Hepatocyte (in vitro differentiated cells): Measurements from ENCODE around the gene FAM20B. TPM values are rescaled to one million over a fixed set of nuclear protein-coding genes. Genes with fewer than 3 reads are reported as not detected.
A peak's percentile ranks its signal among the peaks of the same experiment; 100 is the strongest.

Experiments used
- DNase-seq: peaks from one replicate; pipeline ENCODE4 v3.0.0-alpha.2; 2016; ENCODE audit warnings: low spot score
- H2AFZ ChIP-seq: fragments of 200-600 bp; sonication (generic); 2 replicates; pipeline ENCODE4 v1.6.0; 2016; ENCODE audit warnings: antibody characterized with exemption, mild to moderate bottlenecking
- H3K27ac ChIP-seq: fragments of 200-600 bp; sonication (generic); 2 replicates; pipeline ENCODE4 v1.5.1; 2016; ENCODE audit warnings: mild to moderate bottlenecking
- H3K27me3 ChIP-seq: fragments of 200-600 bp; sonication (generic); 2 replicates; pipeline ENCODE4 v1.6.1; 2016
- H3K36me3 ChIP-seq: fragments of 200-600 bp; sonication (generic); replicated peaks from 2 replicates; pipeline ENCODE4 v1.5.1; 2016; ENCODE audit warnings: low read depth; ENCODE audit not compliant: insufficient read depth
- H3K4me1 ChIP-seq: fragments of 200-600 bp; sonication (generic); 2 replicates; pipeline ENCODE4 v1.5.1; 2016; ENCODE audit warnings: mild to moderate bottlenecking, moderate library complexity; ENCODE audit not compliant: insufficient read depth
- H3K4me2 ChIP-seq: fragments of 200-600 bp; sonication (generic); 2 replicates; pipeline ENCODE4 v1.6.0; 2016
- H3K4me3 ChIP-seq: fragments of 200-600 bp; sonication (generic); 2 replicates; pipeline ENCODE4 v1.5.1; 2016; ENCODE audit warnings: mild to moderate bottlenecking
- H3K79me2 ChIP-seq: fragments of 200-600 bp; sonication (generic); 2 replicates; pipeline ENCODE4 v1.6.0; 2017; ENCODE audit warnings: mild to moderate bottlenecking
- H3K9me2 ChIP-seq: fragments of 200-600 bp; sonication (generic); replicated peaks from 2 replicates; pipeline ENCODE4 v1.6.0; 2017; ENCODE audit warnings: mild to moderate bottlenecking; ENCODE audit not compliant: insufficient read depth
- H3K9me3 ChIP-seq: fragments of 200-600 bp; sonication (generic); 2 replicates; pipeline ENCODE4 v1.5.1; 2016; ENCODE audit warnings: low read depth, mild to moderate bottlenecking
- H4K20me1 ChIP-seq: fragments of 200-600 bp; sonication (generic); 2 replicates; pipeline ENCODE4 v1.6.0; 2016; ENCODE audit warnings: mild to moderate bottlenecking; ENCODE audit not compliant: insufficient read depth, poor library complexity, severe bottlenecking
- CTCF ChIP-seq: fragments of 200-600 bp; sonication (generic); IDR thresholded peaks from 2 replicates; pipeline ENCODE4 v1.5.1; 2016; ENCODE audit warnings: antibody characterized with exemption, mild to moderate bottlenecking; ENCODE audit not compliant: poor library complexity
- EZH2 ChIP-seq: fragments of 200-600 bp; sonication (generic); IDR thresholded peaks from 2 replicates; pipeline ENCODE4 v1.6.1; 2016; ENCODE audit warnings: antibody characterized with exemption, mild to moderate bottlenecking, borderline replicate concordance
- EZH2phosphoT487 ChIP-seq: fragments of 200-600 bp; sonication (generic); IDR thresholded peaks from one replicate; pipeline ENCODE4 v1.6.1; 2018; ENCODE audit warnings: antibody characterized with exemption, mild to moderate bottlenecking, low read depth, moderate library complexity; ENCODE audit not compliant: unreplicated experiment, severe bottlenecking
- WGBS: methylation state at CpG from one replicate; pipeline ENCODE4 v1.1.6; 2016; ENCODE audit warnings: low lambda C conversion rate; ENCODE audit errors: missing lambda C conversion rate; 5-methylcytosine and 5-hydroxymethylcytosine counted together
- polyA plus RNA-seq: library from polyadenylated mRNA; unstranded; fragments of >200 nt; fragmentation: Nextera tagmentation; extraction: Ambion mirVana; gene quantifications from 2 replicates; pipeline ENCODE4 v1.2.1, GENCODE V29; 2016
- total RNA-seq: library from RNA; depleted of rRNA; stranded (reverse); fragments of >200 nt; gene quantifications from 2 replicates; pipeline ENCODE4 v1.2.3, GENCODE V29; 2014

Gene FAM20B
- total and polyA plus RNA-seq, 2 experiments from 2014 or later: 9.2 to 37.6 TPM

GRCh38 chr1:179083533-179083932 is 57.8 kb downstream of the FAM20B start:
- peaks cover 16% of the 10 kb centered on the region for H3K4me1 ChIP-seq
- no peaks in the 10 kb centered on the region for H4K20me1 ChIP-seq
- H3K9me2 ChIP-seq: no peaks in the 10 kb centered on the region
- H3K36me3 ChIP-seq: no peaks in the 10 kb centered on the region
- no peak overlapping the region for H3K27ac ChIP-seq
- WGBS: 92% methylated on average over 7 of the region's 8 CpGs
- H3K27me3 ChIP-seq: no peaks in the 10 kb centered on the region
- peaks cover 27% of the 10 kb centered on the region for H3K79me2 ChIP-seq
- no peak overlapping the region for H3K4me3 ChIP-seq
- no peak for DNase-seq
- no peak overlapping the region for H2AFZ ChIP-seq
- TF ChIP-seq EZH2phosphoT487 (no peak), CTCF (no peak), EZH2 (no peak)
- peak overlapping the region; percentile 100 for H3K4me2 ChIP-seq
- H3K9me3 ChIP-seq: no peaks in the 10 kb centered on the region

GRCh38 chr1:179087665-179088064 is 62.0 kb downstream of the FAM20B start:
- Histone ChIP-seq H3K4me1 (peaks cover 6% of the 10 kb centered on the region), H3K36me3 (no peaks in the 10 kb centered on the region), H3K4me2 (no peak overlapping the region)

GRCh38 chr1:179089827-179090482 is 64.3 kb downstream of the FAM20B start:
- no peak overlapping the region for H3K27ac ChIP-seq
- H3K4me2 ChIP-seq: no peak overlapping the region
- H3K4me3 ChIP-seq: no peak overlapping the region
- H2AFZ ChIP-seq: no peak overlapping the region
- H3K36me3 ChIP-seq: no peaks in the 10 kb centered on the region
- H3K79me2 ChIP-seq: peaks cover 1% of the 10 kb centered on the region
- no peak for TF ChIP-seq EZH2phosphoT487
- TF ChIP-seq CTCF: no peak
- no peak for TF ChIP-seq EZH2
- no peaks in the 10 kb centered on the region for H4K20me1 ChIP-seq
- WGBS: 80% methylated on average over 16 of the region's 16 CpGs
- no peaks in the 10 kb centered on the region for H3K9me3 ChIP-seq
- H3K4me1 ChIP-seq: no peaks in the 10 kb centered on the region
- H3K27me3 ChIP-seq: no peaks in the 10 kb centered on the region
- H3K9me2 ChIP-seq: no peaks in the 10 kb centered on the region
- DNase-seq: no peak

More at GRCh38 chr1:179087665-179088064, 62.0 kb downstream of the FAM20B start:
- H2AFZ ChIP-seq: no peak overlapping the region
- peaks cover 20% of the 10 kb centered on the region for H3K79me2 ChIP-seq
- no peaks in the 10 kb centered on the region for H3K9me3 ChIP-seq
- H3K27ac ChIP-seq: no peak overlapping the region
- H4K20me1 ChIP-seq: no peaks in the 10 kb centered on the region
- H3K27me3 ChIP-seq: no peaks in the 10 kb centered on the region
- no peak for TF ChIP-seq EZH2
- TF ChIP-seq EZH2phosphoT487: no peak
- TF ChIP-seq CTCF: no peak
- no peak overlapping the region for H3K4me3 ChIP-seq
- DNase-seq: no peak
- no peaks in the 10 kb centered on the region for H3K9me2 ChIP-seq
- WGBS: 65% methylated on average over 11 of the region's 11 CpGs
